Astrocyte (in vitro differentiated cells and primary cell): Measurements from ENCODE around the gene PDXK. TPM values are rescaled to one million over a fixed set of nuclear protein-coding genes. Genes with fewer than 3 reads are reported as not detected.
"Not testable (repeated sequence)": the region's sequence is repeated elsewhere in the genome, so short reads cannot be mapped to it uniquely, and the experiment has no call there.

Experiments used
- DNase-seq: peaks from one replicate; pipeline ENCODE4 v3.0.0-alpha.2; 2010; ENCODE audit warnings: low read depth
- FAIRE-seq: peaks from 2 replicates; lab custom pipeline; 2011; peaks lifted over from hg19 to GRCh38; lab: Jason Lieb, UNC
- H2AFZ ChIP-seq: 2 replicates; pipeline ENCODE4 v1.6.0; 2012; ENCODE audit warnings: low read depth, low read length, inconsistent platforms
- H3K27ac ChIP-seq: 2 replicates; pipeline ENCODE4 v1.5.1; 2011; ENCODE audit warnings: low read depth, low read length, inconsistent platforms
- H3K27me3 ChIP-seq: 2 replicates; pipeline ENCODE4 v1.6.0; 2011; ENCODE audit warnings: low read length, inconsistent platforms; ENCODE audit not compliant: insufficient read depth
- H3K36me3 ChIP-seq: 2 replicates; pipeline ENCODE4 v1.5.1; 2011; ENCODE audit warnings: low read length, inconsistent platforms; ENCODE audit not compliant: insufficient read depth
- H3K4me1 ChIP-seq: 2 replicates; pipeline ENCODE4 v1.5.1; 2011; ENCODE audit warnings: low read length, inconsistent platforms; ENCODE audit not compliant: insufficient read depth
- H3K4me2 ChIP-seq: 2 replicates; pipeline ENCODE4 v1.6.0; 2012; ENCODE audit warnings: low read length, inconsistent platforms
- H3K4me3 ChIP-seq: 2 replicates; pipeline ENCODE4 v1.5.1; 2011; ENCODE audit warnings: low read depth, mild to moderate bottlenecking, low read length, inconsistent platforms; ENCODE audit not compliant: insufficient read depth
- H3K79me2 ChIP-seq: 2 replicates; pipeline ENCODE4 v1.6.0; 2012; ENCODE audit warnings: mild to moderate bottlenecking, low read length, inconsistent platforms; ENCODE audit not compliant: insufficient read depth
- H3K9ac ChIP-seq: 2 replicates; pipeline ENCODE4 v1.6.0; 2012; ENCODE audit warnings: mild to moderate bottlenecking, low read length, inconsistent platforms
- H3K9me3 ChIP-seq: 2 replicates; pipeline ENCODE4 v1.5.1; 2012; ENCODE audit warnings: low read depth, mild to moderate bottlenecking, low read length, inconsistent platforms; ENCODE audit not compliant: insufficient read depth
- H4K20me1 ChIP-seq: 2 replicates; pipeline ENCODE4 v1.6.0; 2012; ENCODE audit warnings: low read length, inconsistent platforms; ENCODE audit not compliant: insufficient read depth
- H3K27ac Mint-ChIP-seq: one replicate; pipeline ENCODE4 v1.8.0; 2021; ENCODE audit warnings: mild to moderate bottlenecking, mixed read lengths; ENCODE audit not compliant: unreplicated experiment
- H3K27me3 Mint-ChIP-seq: one replicate; pipeline ENCODE4 v1.8.0; 2021; ENCODE audit warnings: low read depth, mixed read lengths; ENCODE audit not compliant: unreplicated experiment
- H3K36me3 Mint-ChIP-seq: one replicate; pipeline ENCODE4 v1.8.0; 2021; ENCODE audit warnings: low read depth, mixed read lengths; ENCODE audit not compliant: unreplicated experiment
- H3K4me1 Mint-ChIP-seq: one replicate; pipeline ENCODE4 v1.8.0; 2021; ENCODE audit warnings: low read depth, mixed read lengths; ENCODE audit not compliant: unreplicated experiment
- H3K4me3 Mint-ChIP-seq: one replicate; pipeline ENCODE4 v1.8.0; 2021; ENCODE audit warnings: mild to moderate bottlenecking, moderate library complexity, mixed read lengths; ENCODE audit not compliant: unreplicated experiment
- H3K9me3 Mint-ChIP-seq: one replicate; pipeline ENCODE4 v1.8.0; 2021; ENCODE audit warnings: mild to moderate bottlenecking, mixed read lengths; ENCODE audit not compliant: unreplicated experiment
- EZH2 ChIP-seq: IDR thresholded peaks from 2 replicates; pipeline ENCODE4 v1.6.1; 2012; ENCODE audit warnings: mild to moderate bottlenecking, low read length, inconsistent platforms; ENCODE audit not compliant: insufficient read depth
- total RNA-seq: library from RNA; stranded (reverse); gene quantifications from 2 replicates; pipeline ENCODE4 v1.2.1, GENCODE V29; 2021
- TF ChIP-seq, protein P1 (sequence below): IDR thresholded peaks from 2 replicates; pipeline ENCODE4 v1.5.1; 2011; ENCODE audit warnings: low read depth, mild to moderate bottlenecking, inconsistent platforms, low read length, moderate library complexity; ENCODE audit not compliant: insufficient read depth

The PDXK gene
- total RNA-seq, 1 donor from 2014 or later = 180 TPM

DNA sequence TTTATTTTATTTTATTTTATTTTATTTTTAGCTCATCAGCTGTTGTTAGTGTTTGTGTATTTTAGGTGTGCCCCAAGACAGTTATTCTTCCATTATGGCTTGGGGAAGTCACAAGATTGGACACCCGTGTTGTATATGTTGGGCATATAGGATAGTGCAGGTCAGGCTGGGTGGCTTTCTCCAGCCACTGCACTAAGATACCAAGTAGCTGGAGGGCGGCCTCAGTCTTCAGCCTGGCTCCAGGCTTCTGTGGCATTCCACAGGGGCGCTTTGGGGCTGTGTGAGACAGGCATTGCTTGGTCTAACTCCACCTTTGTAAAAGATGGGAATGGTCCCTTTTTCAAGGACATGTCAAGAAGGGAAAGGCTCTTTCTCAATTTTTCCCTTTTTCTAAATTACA lies 43.1 kb upstream of the PDXK start:
- H3K36me3 Mint-ChIP-seq = peaks cover 23% of the 10 kb centered on the region
- no peaks in the 10 kb centered on the region for H3K9me3 Mint-ChIP-seq
- H3K4me3 ChIP-seq = no peak overlapping the region
- no peaks in the 10 kb centered on the region for H3K4me1 ChIP-seq
- H3K27ac ChIP-seq = no peak overlapping the region
- no peaks in the 10 kb centered on the region for H3K4me1 Mint-ChIP-seq
- peaks cover 17% of the 10 kb centered on the region for H4K20me1 ChIP-seq
- FAIRE-seq (no peak), DNase-seq (no peak)
- H3K4me2 ChIP-seq = no peak overlapping the region
- H3K9ac ChIP-seq = no peak overlapping the region
- H3K27ac Mint-ChIP-seq = no peak overlapping the region
- H3K9me3 ChIP-seq = no peaks in the 10 kb centered on the region
- H3K27me3 Mint-ChIP-seq = no peaks in the 10 kb centered on the region
- H3K36me3 ChIP-seq = peaks cover 40% of the 10 kb centered on the region
- peaks cover 14% of the 10 kb centered on the region for H3K79me2 ChIP-seq
- H2AFZ ChIP-seq = no peak overlapping the region
- H3K4me3 Mint-ChIP-seq = no peak overlapping the region
- TF ChIP-seq, protein P1, sequence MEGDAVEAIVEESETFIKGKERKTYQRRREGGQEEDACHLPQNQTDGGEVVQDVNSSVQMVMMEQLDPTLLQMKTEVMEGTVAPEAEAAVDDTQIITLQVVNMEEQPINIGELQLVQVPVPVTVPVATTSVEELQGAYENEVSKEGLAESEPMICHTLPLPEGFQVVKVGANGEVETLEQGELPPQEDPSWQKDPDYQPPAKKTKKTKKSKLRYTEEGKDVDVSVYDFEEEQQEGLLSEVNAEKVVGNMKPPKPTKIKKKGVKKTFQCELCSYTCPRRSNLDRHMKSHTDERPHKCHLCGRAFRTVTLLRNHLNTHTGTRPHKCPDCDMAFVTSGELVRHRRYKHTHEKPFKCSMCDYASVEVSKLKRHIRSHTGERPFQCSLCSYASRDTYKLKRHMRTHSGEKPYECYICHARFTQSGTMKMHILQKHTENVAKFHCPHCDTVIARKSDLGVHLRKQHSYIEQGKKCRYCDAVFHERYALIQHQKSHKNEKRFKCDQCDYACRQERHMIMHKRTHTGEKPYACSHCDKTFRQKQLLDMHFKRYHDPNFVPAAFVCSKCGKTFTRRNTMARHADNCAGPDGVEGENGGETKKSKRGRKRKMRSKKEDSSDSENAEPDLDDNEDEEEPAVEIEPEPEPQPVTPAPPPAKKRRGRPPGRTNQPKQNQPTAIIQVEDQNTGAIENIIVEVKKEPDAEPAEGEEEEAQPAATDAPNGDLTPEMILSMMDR = no peak
- no peak for TF ChIP-seq EZH2
- H3K27me3 ChIP-seq = no peaks in the 10 kb centered on the region

DNA sequence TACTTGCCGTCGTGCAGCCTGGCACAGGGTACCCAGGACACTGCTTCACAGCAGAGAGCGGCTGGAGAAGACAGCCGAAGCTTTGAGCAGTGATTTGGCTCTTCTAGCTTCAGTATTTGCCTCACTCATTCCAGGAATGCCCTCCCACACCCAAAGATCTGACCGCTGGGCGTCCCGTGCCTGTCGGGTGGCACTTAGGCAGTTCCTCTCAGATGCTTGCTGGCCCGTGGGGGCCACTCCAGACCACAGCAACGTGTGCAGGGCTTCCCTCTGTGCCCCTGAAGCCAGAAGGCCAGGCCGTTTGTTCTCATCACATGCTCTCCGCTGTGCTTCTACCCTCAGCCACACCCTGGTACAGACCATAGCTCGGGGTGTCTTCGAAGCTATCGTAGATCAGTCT lies 42.5 kb upstream of the PDXK start:
- H3K9me3 Mint-ChIP-seq = no peaks in the 10 kb centered on the region
- Histone ChIP-seq H3K4me1 (no peaks in the 10 kb centered on the region), H3K9me3 (no peaks in the 10 kb centered on the region), H3K4me2 (no peak overlapping the region), H3K79me2 (peaks cover 14% of the 10 kb centered on the region), H3K9ac (no peak overlapping the region), H4K20me1 (peaks cover 17% of the 10 kb centered on the region), H2AFZ (no peak overlapping the region), H3K27ac (no peak overlapping the region), H3K27me3 (no peaks in the 10 kb centered on the region), H3K4me3 (no peak overlapping the region), H3K36me3 (peaks cover 38% of the 10 kb centered on the region)
- no peaks in the 10 kb centered on the region for H3K27me3 Mint-ChIP-seq
- FAIRE-seq (no peak), DNase-seq (no peak)
- TF ChIP-seq EZH2 = no peak
- TF ChIP-seq, protein P1 = no peak
- no peak overlapping the region for H3K27ac Mint-ChIP-seq
- H3K36me3 Mint-ChIP-seq = peaks cover 23% of the 10 kb centered on the region
- peak overlapping the region; percentile 14 for H3K4me3 Mint-ChIP-seq
- no peaks in the 10 kb centered on the region for H3K4me1 Mint-ChIP-seq

DNA sequence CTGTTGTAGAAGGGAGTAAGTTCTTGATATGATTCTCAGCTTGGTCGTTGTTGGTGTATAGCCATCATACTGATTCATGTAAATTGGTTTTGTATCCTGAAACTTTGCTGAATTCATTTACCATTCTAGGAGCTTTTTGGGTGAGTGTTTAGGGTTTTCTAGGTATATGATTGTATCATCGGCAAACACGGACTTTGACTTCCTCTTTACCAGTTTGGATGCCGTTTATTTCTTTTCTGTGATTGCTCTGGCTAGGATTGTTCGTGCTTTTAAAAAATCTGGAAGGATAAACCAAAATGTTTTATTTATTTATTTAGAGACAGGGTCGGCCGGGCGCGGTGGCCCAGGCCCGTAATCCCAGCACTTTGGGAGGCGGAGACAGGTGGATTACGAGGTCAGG lies 39.0 kb upstream of the PDXK start:
- Mint-ChIP-seq H3K4me3 (no peak overlapping the region), H3K27me3 (no peaks in the 10 kb centered on the region), H3K36me3 (peaks cover 18% of the 10 kb centered on the region), H3K4me1 (peaks cover 4% of the 10 kb centered on the region), H3K27ac (no peak overlapping the region), H3K9me3 (no peaks in the 10 kb centered on the region)
- Histone ChIP-seq H3K9ac (no peak overlapping the region), H3K4me1 (no peaks in the 10 kb centered on the region), H3K79me2 (peaks cover 14% of the 10 kb centered on the region), H3K36me3 (peaks cover 34% of the 10 kb centered on the region), H3K4me3 (no peak overlapping the region), H3K9me3 (no peaks in the 10 kb centered on the region), H3K27ac (no peak overlapping the region), H3K4me2 (no peak overlapping the region), H4K20me1 (peaks cover 16% of the 10 kb centered on the region), H3K27me3 (no peaks in the 10 kb centered on the region), H2AFZ (no peak overlapping the region)
- TF ChIP-seq, protein P1 = no peak
- TF ChIP-seq EZH2 = no peak
- no peak for FAIRE-seq
- DNase-seq = no peak

DNA sequence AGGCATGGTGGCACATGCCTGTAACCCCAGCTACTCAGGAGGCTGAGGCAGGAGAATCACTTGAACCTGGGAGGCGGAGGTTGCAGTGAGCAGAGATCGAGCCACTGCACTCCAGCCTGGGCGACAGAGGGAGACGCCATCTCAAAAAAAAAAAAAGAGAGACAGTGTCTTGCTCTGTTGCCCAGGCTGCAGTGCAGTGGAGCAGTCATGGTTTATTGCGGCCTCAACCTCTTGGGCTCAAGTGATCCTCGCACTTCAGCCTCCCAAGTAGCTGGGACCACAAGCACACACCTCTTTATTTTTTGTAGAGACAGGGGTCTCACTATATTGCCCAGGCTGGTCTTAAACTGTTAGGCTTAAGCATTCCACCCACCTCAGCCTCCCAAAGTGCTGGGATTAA lies 38.5 kb upstream of the PDXK start:
- H3K4me1 ChIP-seq, H3K9me3 Mint-ChIP-seq, H3K9ac ChIP-seq, H3K4me3 ChIP-seq, H3K27me3 Mint-ChIP-seq, DNase-seq, H2AFZ ChIP-seq, H3K4me2 ChIP-seq, H3K9me3 ChIP-seq, FAIRE-seq, H3K27me3 ChIP-seq, H3K4me1 Mint-ChIP-seq, H3K27ac Mint-ChIP-seq, H3K27ac ChIP-seq, H3K4me3 Mint-ChIP-seq: not testable (repeated sequence)
- H3K36me3 Mint-ChIP-seq = peaks cover 18% of the 10 kb centered on the region
- peaks cover 34% of the 10 kb centered on the region for H3K36me3 ChIP-seq
- H4K20me1 ChIP-seq = peaks cover 12% of the 10 kb centered on the region
- peaks cover 14% of the 10 kb centered on the region for H3K79me2 ChIP-seq
